H9 (cell line): Measurements from ENCODE around the gene DDX20. TPM values are rescaled to one million over a fixed set of nuclear protein-coding genes. Genes with fewer than 3 reads are reported as not detected.

Experiments
- DNase-seq: peaks from one replicate; pipeline ENCODE4 v3.0.0-alpha.2; 2017
- H2AFZ ChIP-seq: one replicate; pipeline ENCODE4 v1.6.1; 2013; ENCODE audit warnings: mild to moderate bottlenecking, low read length, control low read depth, moderate library complexity
- H2AK5ac ChIP-seq: 2 replicates; pipeline ENCODE4 v1.6.1; 2013; ENCODE audit warnings: low read length, control low read depth, mixed read lengths; ENCODE audit not compliant: insufficient read length
- H2BK120ac ChIP-seq: one replicate; pipeline ENCODE4 v1.6.1; 2013; ENCODE audit warnings: low read depth, mild to moderate bottlenecking, low read length, control low read depth, inconsistent platforms; ENCODE audit not compliant: poor library complexity, severe bottlenecking
- H2BK12ac ChIP-seq: 2 replicates; pipeline ENCODE4 v1.6.1; 2013; ENCODE audit warnings: low read length, control low read depth, mixed read lengths, low read depth; ENCODE audit not compliant: insufficient read length
- H2BK15ac ChIP-seq: 2 replicates; pipeline ENCODE4 v1.6.1; 2013; ENCODE audit warnings: low read depth, low read length, control low read depth
- H2BK20ac ChIP-seq: one replicate; pipeline ENCODE4 v1.6.1; 2013; ENCODE audit warnings: low read depth, mild to moderate bottlenecking, low read length, control low read depth, inconsistent platforms; ENCODE audit not compliant: poor library complexity, severe bottlenecking
- H2BK5ac ChIP-seq: 2 replicates; pipeline ENCODE4 v1.6.1; 2013; ENCODE audit warnings: low read length, control low read depth, mixed read lengths; ENCODE audit not compliant: insufficient read length
- H3K14ac ChIP-seq: 2 replicates; pipeline ENCODE4 v1.6.1; 2013; ENCODE audit warnings: low read length, control low read depth; ENCODE audit not compliant: insufficient read depth
- H3K18ac ChIP-seq: 2 replicates; pipeline ENCODE4 v1.6.1; 2013; ENCODE audit warnings: low read depth, mild to moderate bottlenecking, mixed read lengths, low read length, control low read depth; ENCODE audit not compliant: insufficient read length
- H3K23ac ChIP-seq: 2 replicates; pipeline ENCODE4 v1.6.1; 2013; ENCODE audit warnings: low read length, control low read depth, mixed read lengths, low read depth; ENCODE audit not compliant: insufficient read length
- H3K23me2 ChIP-seq: 2 replicates; pipeline ENCODE4 v1.6.1; 2013; ENCODE audit warnings: low read depth, mild to moderate bottlenecking, mixed read lengths, low read length, control low read depth; ENCODE audit not compliant: insufficient read length, poor library complexity, severe bottlenecking
- H3K27ac ChIP-seq: 2 replicates; pipeline ENCODE4 v1.5.1; 2013; ENCODE audit warnings: low read length, control low read depth, mixed read lengths, low read depth; ENCODE audit not compliant: insufficient read length
- H3K27me3 ChIP-seq: 2 replicates; pipeline ENCODE4 v1.6.1; 2013; ENCODE audit warnings: low read length, control low read depth, inconsistent platforms; ENCODE audit not compliant: insufficient read depth
- H3K4ac ChIP-seq: 2 replicates; pipeline ENCODE4 v1.6.1; 2013; ENCODE audit warnings: low read depth, mild to moderate bottlenecking, control low read depth, inconsistent platforms, low read length, moderate library complexity
- H3K4me1 ChIP-seq: 2 replicates; pipeline ENCODE4 v1.6.1; 2013; ENCODE audit warnings: low read length, control low read depth, inconsistent platforms; ENCODE audit not compliant: insufficient read depth
- H3K4me2 ChIP-seq: 2 replicates; pipeline ENCODE4 v1.6.1; 2013; ENCODE audit warnings: low read length, control low read depth, mixed read lengths; ENCODE audit not compliant: insufficient read length, insufficient read depth
- H3K56ac ChIP-seq: 2 replicates; pipeline ENCODE4 v1.6.1; 2013; ENCODE audit warnings: low read depth, mild to moderate bottlenecking, mixed read lengths, low read length, control low read depth; ENCODE audit not compliant: insufficient read length
- H3K79me1 ChIP-seq: 2 replicates; pipeline ENCODE4 v1.6.1; 2013; ENCODE audit warnings: low read depth, mild to moderate bottlenecking, moderate library complexity, low read length, control low read depth, inconsistent platforms; ENCODE audit not compliant: insufficient read depth, poor library complexity, severe bottlenecking
- H3K79me2 ChIP-seq: 2 replicates; pipeline ENCODE4 v1.6.1; 2013; ENCODE audit warnings: low read length, control low read depth, inconsistent platforms; ENCODE audit not compliant: insufficient read depth
- H3K9ac ChIP-seq: 2 replicates; pipeline ENCODE4 v1.6.1; 2013; ENCODE audit warnings: low read length, control low read depth, mixed read lengths; ENCODE audit not compliant: insufficient read length; ENCODE audit errors: extremely low read depth
- H3K9me3 ChIP-seq: one replicate; pipeline ENCODE4 v1.6.1; 2013; ENCODE audit warnings: low read depth, low read length, inconsistent platforms; ENCODE audit not compliant: control insufficient read depth
- H3T11ph ChIP-seq: one replicate; pipeline ENCODE4 v1.6.1; 2013; ENCODE audit warnings: mild to moderate bottlenecking, low read length, control low read depth, inconsistent platforms
- H4K20me1 ChIP-seq: one replicate; pipeline ENCODE4 v1.6.1; 2013; ENCODE audit not compliant: control insufficient read depth, insufficient read length, insufficient read depth
- H4K5ac ChIP-seq: 2 replicates; pipeline ENCODE4 v1.6.1; 2013; ENCODE audit warnings: low read depth, mild to moderate bottlenecking, mixed read lengths, low read length, control low read depth; ENCODE audit not compliant: insufficient read length
- H4K8ac ChIP-seq: replicated peaks from 2 replicates; pipeline ENCODE4 v1.6.1; 2013; ENCODE audit warnings: low read length, control low read depth, mixed read lengths, low read depth; ENCODE audit not compliant: insufficient read length
- H4K91ac ChIP-seq: 2 replicates; pipeline ENCODE4 v1.6.1; 2013; ENCODE audit warnings: low read depth, mild to moderate bottlenecking, moderate library complexity, mixed read lengths, low read length, control low read depth; ENCODE audit not compliant: insufficient read length
- H3K27ac Mint-ChIP-seq, 3 experiments: 2 replicates in 2 of 3; 3 replicates in 1 of 3; pipeline ENCODE4 v1.8.0; 2020 to 2021; ENCODE audit warnings: mixed read lengths in 3 of 3, mild to moderate bottlenecking in 1 of 3, moderate library complexity in 1 of 3
- H3K27me3 Mint-ChIP-seq: 2 replicates; pipeline ENCODE4 v1.8.0; 2021; ENCODE audit warnings: low read depth, mild to moderate bottlenecking, moderate library complexity, mixed read lengths
- H3K36me3 Mint-ChIP-seq, 3 experiments: 2 replicates in 2 of 3; 3 replicates in 1 of 3; pipeline ENCODE4 v1.8.0; 2020 to 2021; ENCODE audit warnings: low read depth in 3 of 3, mixed read lengths in 3 of 3; ENCODE audit not compliant: insufficient read depth in 1 of 3
- H3K4me1 Mint-ChIP-seq, 2 experiments: 2 replicates each; pipeline ENCODE4 v1.8.0; 2020; ENCODE audit warnings: mixed read lengths in 2 of 2
- H3K4me3 Mint-ChIP-seq, 2 experiments: 2 replicates in 1 of 2; 3 replicates in 1 of 2; pipeline ENCODE4 v1.8.0; 2020 to 2021; ENCODE audit warnings: mild to moderate bottlenecking in 2 of 2, mixed read lengths in 2 of 2, moderate library complexity in 1 of 2
- H3K9me3 Mint-ChIP-seq, 2 experiments: 2 replicates in 1 of 2; 3 replicates in 1 of 2; pipeline ENCODE4 v1.8.0; 2020; ENCODE audit warnings: mild to moderate bottlenecking in 2 of 2, mixed read lengths in 2 of 2, moderate library complexity in 1 of 2
- WGBS: extraction: QIAGEN DNeasy Blood & Tissue Kit; methylation state at CpG from one replicate; pipeline ENCODE4 v1.1.7; 2013; ENCODE audit warnings: missing lambda C conversion rate, low lambda C conversion rate, mixed read lengths; ENCODE audit not compliant: insufficient read length; ENCODE audit errors: extremely low coverage; 5-methylcytosine and 5-hydroxymethylcytosine counted together
- total RNA-seq: library from RNA; stranded (reverse); gene quantifications from 2 replicates; pipeline ENCODE4 v1.2.1, GENCODE V29; 2021
- TF ChIP-seq, protein P1 (sequence below): fragments of 200-600 bp; sonication (generic); conservative IDR thresholded peaks from 3 replicates; pipeline ENCODE4 v1.8.0; 2021; ENCODE audit warnings: antibody characterized with exemption, mild to moderate bottlenecking

Gene DDX20
- total RNA-seq, 1 experiment from 2014 or later, result 38.3 TPM

DNA sequence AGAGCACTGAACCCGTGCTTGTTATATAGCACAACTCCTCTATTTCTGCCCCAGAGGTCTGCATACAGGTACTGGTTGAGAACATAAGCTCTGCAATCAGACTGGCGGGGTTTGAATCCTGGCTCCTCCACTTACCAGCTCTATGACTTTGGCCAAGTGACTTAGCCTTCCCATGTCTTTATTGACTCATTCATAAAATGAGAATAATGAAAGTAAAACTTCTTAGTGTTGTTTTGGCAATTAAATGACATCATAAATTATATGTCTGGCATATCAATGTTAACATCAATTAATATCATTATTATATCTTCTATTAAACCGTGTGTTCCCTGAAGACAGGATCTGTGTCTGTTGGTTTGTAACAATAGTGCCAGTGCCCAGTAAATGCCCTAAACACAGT lies 20.8 kb upstream of the DDX20 start:
- DNase-seq, result no peak
- no peak overlapping the region for H3K14ac ChIP-seq
- H2AK5ac ChIP-seq, result no peak overlapping the region
- H4K20me1 ChIP-seq, result no peaks in the 10 kb centered on the region
- H3K4ac ChIP-seq, result no peak overlapping the region
- H3K18ac ChIP-seq, result no peak overlapping the region
- no peak overlapping the region for H3K27ac Mint-ChIP-seq
- no peak overlapping the region for H3K23ac ChIP-seq
- H2BK20ac ChIP-seq, result no peak overlapping the region
- H3K4me3 Mint-ChIP-seq, result no peak overlapping the region
- H3K9ac ChIP-seq, result no peak overlapping the region
- no peaks in the 10 kb centered on the region for H3K36me3 Mint-ChIP-seq
- no peak overlapping the region for H3K4me2 ChIP-seq
- H2BK12ac ChIP-seq, result no peak overlapping the region
- peaks cover under 1% of the 10 kb centered on the region for H3K79me1 ChIP-seq
- peaks cover 2% of the 10 kb centered on the region; the same call in 1 of the 2 replicates for H3K27me3 Mint-ChIP-seq
- no peak overlapping the region for H2BK120ac ChIP-seq
- no CpG with 5 or more reads among the region's 3 CpGs for WGBS
- H4K8ac ChIP-seq, result no peak overlapping the region
- no peak overlapping the region for H2AFZ ChIP-seq
- TF ChIP-seq, protein P1, sequence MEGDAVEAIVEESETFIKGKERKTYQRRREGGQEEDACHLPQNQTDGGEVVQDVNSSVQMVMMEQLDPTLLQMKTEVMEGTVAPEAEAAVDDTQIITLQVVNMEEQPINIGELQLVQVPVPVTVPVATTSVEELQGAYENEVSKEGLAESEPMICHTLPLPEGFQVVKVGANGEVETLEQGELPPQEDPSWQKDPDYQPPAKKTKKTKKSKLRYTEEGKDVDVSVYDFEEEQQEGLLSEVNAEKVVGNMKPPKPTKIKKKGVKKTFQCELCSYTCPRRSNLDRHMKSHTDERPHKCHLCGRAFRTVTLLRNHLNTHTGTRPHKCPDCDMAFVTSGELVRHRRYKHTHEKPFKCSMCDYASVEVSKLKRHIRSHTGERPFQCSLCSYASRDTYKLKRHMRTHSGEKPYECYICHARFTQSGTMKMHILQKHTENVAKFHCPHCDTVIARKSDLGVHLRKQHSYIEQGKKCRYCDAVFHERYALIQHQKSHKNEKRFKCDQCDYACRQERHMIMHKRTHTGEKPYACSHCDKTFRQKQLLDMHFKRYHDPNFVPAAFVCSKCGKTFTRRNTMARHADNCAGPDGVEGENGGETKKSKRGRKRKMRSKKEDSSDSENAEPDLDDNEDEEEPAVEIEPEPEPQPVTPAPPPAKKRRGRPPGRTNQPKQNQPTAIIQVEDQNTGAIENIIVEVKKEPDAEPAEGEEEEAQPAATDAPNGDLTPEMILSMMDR, result no peak
- H4K91ac ChIP-seq, result no peak overlapping the region
- H3K56ac ChIP-seq, result no peak overlapping the region
- H3K4me1 Mint-ChIP-seq, result peaks cover 14 to 15% of the 10 kb centered on the region in 2 experiments
- no peaks in the 10 kb centered on the region for H3K9me3 ChIP-seq
- no peak overlapping the region for H3K27ac ChIP-seq
- no peak overlapping the region for H4K5ac ChIP-seq
- H3K4me1 ChIP-seq, result peaks cover 20% of the 10 kb centered on the region
- H3K23me2 ChIP-seq, result peaks cover 17% of the 10 kb centered on the region
- no peak overlapping the region for H2BK5ac ChIP-seq
- H3K9me3 Mint-ChIP-seq, result no peaks in the 10 kb centered on the region
- no peaks in the 10 kb centered on the region; the same call in 1 of the 2 replicates for H3K79me2 ChIP-seq
- H2BK15ac ChIP-seq, result no peak overlapping the region
- no peak overlapping the region for H3T11ph ChIP-seq
- no peaks in the 10 kb centered on the region for H3K27me3 ChIP-seq
